MM.1S (cell line): Measurements from ENCODE around the gene MTARC2.
A peak's percentile ranks its signal among the peaks of the same experiment; 100 is the strongest.

Source experiments
- DNase-seq: peaks from one replicate; pipeline ENCODE4 v3.0.0-alpha.2; 2015
- H2AFZ ChIP-seq: fragments of 300-600 bp; sonication (generic); 2 replicates; pipeline ENCODE4 v1.6.0; 2016; ENCODE audit warnings: antibody characterized with exemption, low read length
- H3F3A ChIP-seq: fragments of 300-600 bp; sonication (generic); 2 replicates; pipeline ENCODE4 v1.6.1; 2016; ENCODE audit warnings: mild to moderate bottlenecking, antibody characterized with exemption, low read length, moderate library complexity, mixed read lengths; ENCODE audit not compliant: insufficient read depth
- H3K27ac ChIP-seq: fragments of 300-600 bp; sonication (generic); 2 replicates; pipeline ENCODE4 v1.5.1; 2016; ENCODE audit warnings: mild to moderate bottlenecking, low read length
- H3K27me3 ChIP-seq: fragments of 300-600 bp; sonication (generic); replicated peaks from 2 replicates; pipeline ENCODE4 v1.6.0; 2016; ENCODE audit warnings: low read length; ENCODE audit not compliant: insufficient read depth
- H3K36me3 ChIP-seq: fragments of 300-600 bp; sonication (generic); replicated peaks from 2 replicates; pipeline ENCODE4 v1.6.1; 2016; ENCODE audit warnings: mild to moderate bottlenecking, low read length, mixed read lengths; ENCODE audit not compliant: insufficient read depth
- H3K4me1 ChIP-seq: fragments of 300-600 bp; sonication (generic); 2 replicates; pipeline ENCODE4 v1.6.1; 2016; ENCODE audit warnings: low read length, mixed read lengths
- H3K4me2 ChIP-seq: fragments of 300-600 bp; sonication (generic); 2 replicates; pipeline ENCODE4 v1.6.0; 2016; ENCODE audit warnings: low read depth, low read length
- H3K4me3 ChIP-seq: fragments of 300-600 bp; sonication (generic); 2 replicates; pipeline ENCODE4 v1.5.1; 2016; ENCODE audit warnings: low read length, mixed read lengths
- H3K79me2 ChIP-seq: fragments of 300-600 bp; sonication (generic); 2 replicates; pipeline ENCODE4 v1.6.1; 2016; ENCODE audit warnings: mixed run types, low read length, mixed read lengths
- H3K9ac ChIP-seq: fragments of 300-600 bp; sonication (generic); 2 replicates; pipeline ENCODE4 v1.6.1; 2016; ENCODE audit warnings: low read length, mixed read lengths
- H3K9me2 ChIP-seq: fragments of 300-600 bp; sonication (generic); replicated peaks from 2 replicates; pipeline ENCODE4 v1.6.1; 2016; ENCODE audit warnings: mild to moderate bottlenecking, low read length, mixed read lengths; ENCODE audit not compliant: insufficient read depth
- H3K9me3 ChIP-seq: fragments of 300-600 bp; sonication (generic); replicated peaks from 2 replicates; pipeline ENCODE4 v1.6.1; 2016; ENCODE audit warnings: mild to moderate bottlenecking, low read length, mixed read lengths; ENCODE audit not compliant: insufficient read depth
- H4K20me1 ChIP-seq: fragments of 300-600 bp; sonication (generic); 2 replicates; pipeline ENCODE4 v1.6.1; 2016; ENCODE audit warnings: mild to moderate bottlenecking, low read length, moderate library complexity, mixed read lengths; ENCODE audit not compliant: insufficient read depth
- CTCF ChIP-seq: fragments of 300-600 bp; sonication (generic); IDR thresholded peaks from 2 replicates; pipeline ENCODE4 v1.5.1; 2016; ENCODE audit warnings: antibody characterized with exemption, low read length, mixed read lengths
- EZH2 ChIP-seq: fragments of 300-600 bp; sonication (generic); optimal IDR thresholded peaks from 2 replicates; pipeline ENCODE3; 2017; ENCODE audit warnings: low read depth, mild to moderate bottlenecking, antibody characterized with exemption, low read length, mixed read lengths
- EZH2phosphoT487 ChIP-seq: fragments of 300-600 bp; sonication (generic); IDR thresholded peaks from 2 replicates; pipeline ENCODE4 v1.6.1; 2018; ENCODE audit warnings: antibody characterized with exemption, low read length

The MTARC2 gene

GRCh38 chr1:220786337-220787068, 38.4 kb downstream of the MTARC2 start, which contains the start of gene MTARC1:
Gene MTARC1, plus strand, starts transcription at chr1:220786913. Its CDS starts 32 bp downstream, at chr1:220786945.
- Histone ChIP-seq H3K9ac (peak within 1 kb of the TSS; percentile 35; the same call in 1 of the 2 replicates), H3K27me3 (no peaks in the 10 kb centered on the region), H3F3A (no peaks in the 10 kb centered on the region), H3K4me1 (no peaks in the 10 kb centered on the region), H3K4me2 (peak within 1 kb of the TSS; percentile 69), H3K4me3 (peak within 1 kb of the TSS; percentile 56), H3K36me3 (no peaks in the 10 kb centered on the region), H2AFZ (peak within 1 kb of the TSS; percentile 64), H4K20me1 (no peaks in the 10 kb centered on the region), H3K79me2 (no peaks in the 10 kb centered on the region), H3K9me3 (no peaks in the 10 kb centered on the region), H3K9me2 (no peaks in the 10 kb centered on the region), H3K27ac (peak within 1 kb of the TSS; percentile 11; the same call in 1 of the 2 replicates)
- peak; percentile 66 for DNase-seq
- TF ChIP-seq EZH2 (no peak), EZH2phosphoT487 (no peak), CTCF (no peak; the same call in 1 of the 2 replicates)

GRCh38 chr1:220787069-220787619, 39.0 kb downstream of the MTARC2 start:
- Histone ChIP-seq H4K20me1 (no peaks in the 10 kb centered on the region), H3K79me2 (no peaks in the 10 kb centered on the region), H3K4me3 (peak overlapping the region; percentile 56), H2AFZ (peak overlapping the region; percentile 64), H3K9me3 (no peaks in the 10 kb centered on the region), H3K4me1 (no peaks in the 10 kb centered on the region), H3K4me2 (peak overlapping the region; percentile 69), H3K9ac (peak overlapping the region; percentile 35; the same call in 1 of the 2 replicates), H3K9me2 (no peaks in the 10 kb centered on the region), H3K27ac (peak overlapping the region; percentile 11; the same call in 1 of the 2 replicates), H3K36me3 (no peaks in the 10 kb centered on the region), H3K27me3 (no peaks in the 10 kb centered on the region), H3F3A (no peaks in the 10 kb centered on the region)
- DNase-seq = peak; percentile 50
- TF ChIP-seq CTCF (no peak), EZH2 (no peak), EZH2phosphoT487 (no peak)

GRCh38 chr1:220788900-220789299, 40.8 kb downstream of the MTARC2 start:
- H3K79me2 ChIP-seq = no peaks in the 10 kb centered on the region
- no peaks in the 10 kb centered on the region for H3K4me1 ChIP-seq
- H3K27ac ChIP-seq = no peak overlapping the region
- H3K9ac ChIP-seq = no peak overlapping the region
- H3K4me2 ChIP-seq = no peak overlapping the region
- H3K9me2 ChIP-seq = no peaks in the 10 kb centered on the region
- no peaks in the 10 kb centered on the region for H3K36me3 ChIP-seq
- H2AFZ ChIP-seq = no peak overlapping the region
- no peaks in the 10 kb centered on the region for H3K27me3 ChIP-seq
- H3K9me3 ChIP-seq = no peaks in the 10 kb centered on the region
- no peak for DNase-seq
- H4K20me1 ChIP-seq = no peaks in the 10 kb centered on the region
- no peaks in the 10 kb centered on the region for H3F3A ChIP-seq
- TF ChIP-seq CTCF = no peak
- no peak for TF ChIP-seq EZH2
- no peak for TF ChIP-seq EZH2phosphoT487
- H3K4me3 ChIP-seq = no peak overlapping the region
